HepG2 (cell line): ENCODE data around the gene MYO10. TPM values are rescaled to one million over a fixed set of nuclear protein-coding genes. Genes with fewer than 3 reads are reported as not detected.

ENCODE experiments used
- ATAC-seq: fragments of 200-7000 bp; cut with Tn5 transposase; 3 replicates; pipeline ENCODE4 v1.9.1; 2020; ENCODE audit warnings: mild to moderate bottlenecking, moderate library complexity
- BruUV-seq: library from RNA; stranded (reverse); fragments of 400-500 nt; replicated peaks from 2 replicates; lab custom pipeline; 2021; lab: Mats Ljungman, UMichigan
- CTCF ChIA-PET: fragments of 300-600 bp; formaldehyde crosslinking; extraction: SDS; loops from one replicate; lab custom pipeline; 2021; ENCODE audit warnings: low total read pairs, inconsistent platforms, low intra/inter-chr PET ratio; lab: Yijun Ruan, JAX
- POLR2A ChIA-PET: fragments of 350-600 bp; sonication (Branson Sonifier 250); formaldehyde crosslinking; loops from one replicate; lab custom pipeline; 2020; ENCODE audit warnings: antibody characterized with exemption, inconsistent platforms; lab: Yijun Ruan, JAX
- DNase-seq: peaks from one replicate; pipeline ENCODE4 v3.0.0-alpha.2; 2015; ENCODE audit warnings: low spot score
- FAIRE-seq: peaks from 3 replicates; lab custom pipeline; 2011; peaks lifted over from hg19 to GRCh38; lab: Jason Lieb, UNC
- H2AFZ ChIP-seq: one replicate; pipeline ENCODE4 v1.6.1; 2011; ENCODE audit warnings: low read length, inconsistent platforms
- H3K27ac ChIP-seq: fragments of 300-600 bp; 3 replicates; pipeline ENCODE4 v1.8.0; 2011; ENCODE audit warnings: mixed run types, mild to moderate bottlenecking, mixed read lengths, low read length, inconsistent platforms; ENCODE audit not compliant: insufficient read depth; ENCODE audit errors: extremely low read length
- H3K27me3 ChIP-seq, 2 experiments: fragments of 200-600 bp in 1 of 2; 2 replicates in 1 of 2; 3 replicates in 1 of 2; pipeline versions ENCODE4 v1.6.0 to v1.8.0; 2011; ENCODE audit warnings: low read length in 2 of 2, mild to moderate bottlenecking in 2 of 2, moderate library complexity in 2 of 2, inconsistent platforms in 1 of 2; ENCODE audit not compliant: insufficient read depth in 2 of 2, control insufficient read depth in 1 of 2
- H3K36me3 ChIP-seq, 2 experiments: fragments of 200-600 bp in 1 of 2; replicated peaks in 1 of 2; 2 replicates in 1 of 2; 3 replicates in 1 of 2; pipeline versions ENCODE4 v1.5.1 to v1.8.0; 2011; ENCODE audit warnings: low read length in 2 of 2, inconsistent platforms in 1 of 2; ENCODE audit not compliant: insufficient read depth in 2 of 2, control insufficient read depth in 1 of 2
- H3K4me1 ChIP-seq: 2 replicates; pipeline ENCODE4 v1.5.1; 2012; ENCODE audit warnings: low read length, inconsistent platforms; ENCODE audit not compliant: insufficient read depth
- H3K4me2 ChIP-seq: 2 replicates; pipeline ENCODE4 v1.6.0; 2011; ENCODE audit warnings: low read depth, low read length, inconsistent platforms
- H3K4me3 ChIP-seq, 3 experiments: fragments of 200-600 bp in 1 of 3; sonication (generic), shearing (Covaris generic) in 1 of 3; replicated peaks in 1 of 3; 2 replicates each; pipeline ENCODE4 v1.5.1; 2011 to 2016; ENCODE audit warnings: low read length in 3 of 3, inconsistent platforms in 2 of 3, low read depth in 2 of 3, mild to moderate bottlenecking in 2 of 3, control low read depth in 1 of 3, mixed read lengths in 1 of 3; ENCODE audit not compliant: insufficient read depth in 1 of 3
- H3K79me2 ChIP-seq: one replicate; pipeline ENCODE4 v1.6.1; 2011; ENCODE audit warnings: low read length, inconsistent platforms; ENCODE audit not compliant: insufficient read depth
- H3K9ac ChIP-seq: 2 replicates; pipeline ENCODE4 v1.6.0; 2011; ENCODE audit warnings: mild to moderate bottlenecking, low read depth, low read length, inconsistent platforms; ENCODE audit not compliant: insufficient read depth
- H3K9me3 ChIP-seq: 2 replicates; pipeline ENCODE4 v1.5.1; 2012; ENCODE audit warnings: mild to moderate bottlenecking, low read length
- H4K20me1 ChIP-seq: 2 replicates; pipeline ENCODE4 v1.6.0; 2011; ENCODE audit warnings: inconsistent platforms, mild to moderate bottlenecking, low read length, moderate library complexity; ENCODE audit not compliant: insufficient read depth
- FOSL2 ChIP-seq: sonication (generic); formaldehyde crosslinking; IDR thresholded peaks from 2 replicates; pipeline ENCODE4 v1.4.0; 2020; ENCODE audit warnings: missing genetic modification reagents
- SMAD9 ChIP-seq: sonication (generic); formaldehyde crosslinking; IDR thresholded peaks from 2 replicates; pipeline ENCODE4 v1.5.1; 2020; ENCODE audit warnings: mild to moderate bottlenecking, missing genetic modification reagents
- SMC3 ChIP-seq: IDR thresholded peaks from 2 replicates; pipeline ENCODE4 v1.6.1; 2011; ENCODE audit warnings: low read length, improper control_type of control experiment
- TCF7 ChIP-seq: sonication (generic); IDR thresholded peaks from 2 replicates; pipeline ENCODE4 v1.6.1; 2016; ENCODE audit warnings: antibody characterized with exemption, low read depth
- WGBS: methylation state at CpG from one replicate; pipeline ENCODE4 v1.1.6; 2017; ENCODE audit warnings: low lambda C conversion rate; 5-methylcytosine and 5-hydroxymethylcytosine counted together
- in situ Hi-C: cut with HindIII; loops from 2 replicates; pipeline ENCODE4 v1.10.0; 2017; ENCODE audit warnings: low pct_unique_long_range_greater_than_20kb; ENCODE audit not compliant: extremely low pct_ligation_motif_present
- intact Hi-C: fragments of 100-400 bp; cut with micrococcal nuclease; formaldehyde crosslinking; loops from one replicate; pipeline ENCODE4 v1.10.0; 2022; ENCODE audit not compliant: unreplicated experiment
- polyA plus RNA-seq, 8 experiments: library from polyadenylated mRNA; depleted of rRNA in 3 of 8; stranded (reverse) in 7 of 8; unstranded in 1 of 8; fragments of >200 nt; fragmentation: Illumina TruSeq in 4 of 8; extraction: Trizol in 4 of 8; gene quantifications; 2 replicates each; pipeline versions ENCODE4 v1.2.1 to v1.2.3, GENCODE V29; 2011 to 2016; ENCODE audit warnings: low read depth in 4 of 8, missing spikeins in 1 of 8, mixed read lengths in 1 of 8; ENCODE audit not compliant: insufficient read depth in 1 of 8
- total RNA-seq, 5 experiments: library from RNA; depleted of rRNA; stranded (reverse); fragments of >200 nt; fragmentation: Illumina TruSeq; extraction: Trizol; gene quantifications; 2 replicates each; pipeline ENCODE4 v1.2.3, GENCODE V29; 2016; ENCODE audit warnings: low read depth in 1 of 5
- TF ChIP-seq, protein P1 (sequence below): sonication (generic); formaldehyde crosslinking; IDR thresholded peaks from 2 replicates; pipeline ENCODE4 v1.5.0; 2020; ENCODE audit warnings: mild to moderate bottlenecking, missing genetic modification reagents
- TF ChIP-seq, protein P2 (sequence below): sonication (generic); formaldehyde crosslinking; IDR thresholded peaks from 2 replicates; pipeline ENCODE4 v1.5.0; 2020; ENCODE audit warnings: missing genetic modification reagents, mild to moderate bottlenecking, borderline replicate concordance
- TF ChIP-seq, protein P3 (sequence below): sonication (generic); formaldehyde crosslinking; IDR thresholded peaks from 2 replicates; pipeline ENCODE4 v1.5.0; 2020; ENCODE audit warnings: missing genetic modification reagents

The MYO10 gene
- total and polyA plus RNA-seq, 2 of the 13 experiments (the other 11 are each of a cell fraction or from before 2014, with no cell fraction given): 4.5 to 14.0 TPM

DNA sequence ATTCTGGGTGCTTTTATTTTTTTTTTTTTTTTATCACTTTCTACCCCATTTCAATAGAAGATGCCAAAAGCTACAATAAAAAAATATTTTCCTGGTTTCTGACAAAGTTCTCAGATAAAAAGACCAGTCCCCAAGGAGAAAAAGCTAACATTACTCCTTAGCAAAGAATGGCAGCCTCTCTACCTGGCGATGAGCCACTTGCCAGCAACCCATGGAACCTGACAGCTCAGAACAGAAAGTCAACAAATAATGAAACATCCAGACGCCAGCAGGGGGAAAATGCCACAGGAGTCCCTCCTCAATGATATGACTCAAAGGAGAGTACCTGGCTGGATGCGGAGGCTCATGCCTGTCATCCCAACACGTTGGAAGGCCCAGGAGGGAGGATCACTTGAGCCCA is 123.2 kb downstream of the MYO10 start:
- no peaks in the 10 kb centered on the region for H3K36me3 ChIP-seq
- no peaks in the 10 kb centered on the region for H3K9me3 ChIP-seq
- no peak overlapping the region for H3K4me3 ChIP-seq
- no peaks in the 10 kb centered on the region for H3K79me2 ChIP-seq
- ChIA-PET CTCF (no interaction called here), POLR2A (no interaction called here)
- BruUV-seq: no TSS peak
- no peak overlapping the region for H3K4me2 ChIP-seq
- no peak overlapping the region for H3K27ac ChIP-seq
- FAIRE-seq: no peak
- intact Hi-C loops (no loop called here), in situ Hi-C loops (no loop called here)
- peak; percentile 70 for ATAC-seq
- no peaks in the 10 kb centered on the region for H3K27me3 ChIP-seq
- no peak overlapping the region for H3K9ac ChIP-seq
- DNase-seq: peak; percentile 58
- H4K20me1 ChIP-seq: no peaks in the 10 kb centered on the region
- peaks cover 50% of the 10 kb centered on the region for H3K4me1 ChIP-seq
- TF ChIP-seq FOSL2 (CRISPR knock-in tag) (peak; percentile 26; the same call in 1 of the 2 replicates), SMC3 (peak; percentile 6; the same call in 1 of the 2 replicates), SMAD9 (CRISPR knock-in tag) (no peak), TCF7 (no peak)
- TF ChIP-seq, protein P1, sequence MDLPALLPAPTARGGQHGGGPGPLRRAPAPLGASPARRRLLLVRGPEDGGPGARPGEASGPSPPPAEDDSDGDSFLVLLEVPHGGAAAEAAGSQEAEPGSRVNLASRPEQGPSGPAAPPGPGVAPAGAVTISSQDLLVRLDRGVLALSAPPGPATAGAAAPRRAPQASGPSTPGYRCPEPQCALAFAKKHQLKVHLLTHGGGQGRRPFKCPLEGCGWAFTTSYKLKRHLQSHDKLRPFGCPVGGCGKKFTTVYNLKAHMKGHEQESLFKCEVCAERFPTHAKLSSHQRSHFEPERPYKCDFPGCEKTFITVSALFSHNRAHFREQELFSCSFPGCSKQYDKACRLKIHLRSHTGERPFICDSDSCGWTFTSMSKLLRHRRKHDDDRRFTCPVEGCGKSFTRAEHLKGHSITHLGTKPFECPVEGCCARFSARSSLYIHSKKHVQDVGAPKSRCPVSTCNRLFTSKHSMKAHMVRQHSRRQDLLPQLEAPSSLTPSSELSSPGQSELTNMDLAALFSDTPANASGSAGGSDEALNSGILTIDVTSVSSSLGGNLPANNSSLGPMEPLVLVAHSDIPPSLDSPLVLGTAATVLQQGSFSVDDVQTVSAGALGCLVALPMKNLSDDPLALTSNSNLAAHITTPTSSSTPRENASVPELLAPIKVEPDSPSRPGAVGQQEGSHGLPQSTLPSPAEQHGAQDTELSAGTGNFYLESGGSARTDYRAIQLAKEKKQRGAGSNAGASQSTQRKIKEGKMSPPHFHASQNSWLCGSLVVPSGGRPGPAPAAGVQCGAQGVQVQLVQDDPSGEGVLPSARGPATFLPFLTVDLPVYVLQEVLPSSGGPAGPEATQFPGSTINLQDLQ (CRISPR knock-in tag): no peak
- TF ChIP-seq, protein P2, sequence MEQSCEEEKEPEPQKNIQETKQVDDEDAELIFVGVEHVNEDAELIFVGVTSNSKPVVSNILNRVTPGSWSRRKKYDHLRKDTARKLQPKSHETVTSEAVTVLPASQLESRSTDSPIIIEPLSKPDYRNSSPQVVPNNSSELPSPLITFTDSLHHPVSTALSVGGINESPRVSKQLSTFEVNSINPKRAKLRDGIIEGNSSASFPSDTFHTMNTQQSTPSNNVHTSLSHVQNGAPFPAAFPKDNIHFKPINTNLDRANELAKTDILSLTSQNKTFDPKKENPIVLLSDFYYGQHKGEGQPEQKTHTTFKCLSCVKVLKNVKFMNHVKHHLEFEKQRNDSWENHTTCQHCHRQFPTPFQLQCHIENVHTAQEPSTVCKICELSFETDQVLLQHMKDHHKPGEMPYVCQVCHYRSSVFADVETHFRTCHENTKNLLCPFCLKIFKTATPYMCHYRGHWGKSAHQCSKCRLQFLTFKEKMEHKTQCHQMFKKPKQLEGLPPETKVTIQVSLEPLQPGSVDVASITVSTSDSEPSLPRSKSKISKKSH (CRISPR knock-in tag): no peak
- TF ChIP-seq, protein P3, sequence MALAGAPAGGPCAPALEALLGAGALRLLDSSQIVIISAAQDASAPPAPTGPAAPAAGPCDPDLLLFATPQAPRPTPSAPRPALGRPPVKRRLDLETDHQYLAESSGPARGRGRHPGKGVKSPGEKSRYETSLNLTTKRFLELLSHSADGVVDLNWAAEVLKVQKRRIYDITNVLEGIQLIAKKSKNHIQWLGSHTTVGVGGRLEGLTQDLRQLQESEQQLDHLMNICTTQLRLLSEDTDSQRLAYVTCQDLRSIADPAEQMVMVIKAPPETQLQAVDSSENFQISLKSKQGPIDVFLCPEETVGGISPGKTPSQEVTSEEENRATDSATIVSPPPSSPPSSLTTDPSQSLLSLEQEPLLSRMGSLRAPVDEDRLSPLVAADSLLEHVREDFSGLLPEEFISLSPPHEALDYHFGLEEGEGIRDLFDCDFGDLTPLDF (CRISPR knock-in tag): no peak
- TF ChIP-seq, all 625 proteins: peak for 2
- no peak overlapping the region for H2AFZ ChIP-seq
- WGBS: 10% methylated on average over 4 of the region's 4 CpGs
